Measurements from ENCODE around the gene IRGC.

Gene IRGC

DNA sequence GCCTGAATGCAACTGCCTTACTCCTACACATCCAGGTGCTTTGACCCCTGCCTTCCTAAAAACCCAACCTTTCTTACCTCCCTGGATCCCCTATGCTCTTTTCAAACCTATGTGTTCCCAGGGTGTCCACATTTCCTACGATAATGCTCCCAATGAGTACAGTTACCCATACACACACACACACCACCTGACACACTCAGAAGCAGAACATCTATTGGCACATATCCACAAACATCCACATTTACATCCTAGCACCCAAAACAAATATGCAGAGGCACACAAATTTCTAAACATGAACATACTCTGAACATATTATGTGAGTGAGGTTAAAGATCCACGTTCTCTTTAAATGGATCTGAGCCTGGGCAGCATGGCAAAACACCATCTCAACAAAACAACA lies 23.5 kb upstream of the IRGC start:
- FAIRE-seq = no peak

DNA sequence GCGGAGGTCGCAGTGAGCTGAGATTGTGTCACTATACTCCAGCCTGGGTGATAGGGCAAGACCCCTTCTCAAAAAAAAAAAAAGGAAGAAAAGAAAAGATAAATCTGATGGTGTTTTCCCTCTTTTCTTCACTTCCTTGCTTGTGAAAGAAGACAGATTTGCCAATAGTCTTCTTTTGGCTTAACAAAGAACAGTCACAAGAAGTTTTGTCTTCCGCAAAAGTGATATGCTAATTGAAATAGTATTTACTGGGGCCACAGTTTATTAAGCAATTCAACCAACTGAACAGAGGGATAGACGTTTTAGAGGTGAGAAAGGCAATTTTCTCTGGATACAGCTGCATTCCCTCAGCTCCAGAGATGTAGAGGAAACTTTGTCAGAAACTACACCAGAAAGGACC lies 23.0 kb upstream of the IRGC start:
- no peak for FAIRE-seq

DNA sequence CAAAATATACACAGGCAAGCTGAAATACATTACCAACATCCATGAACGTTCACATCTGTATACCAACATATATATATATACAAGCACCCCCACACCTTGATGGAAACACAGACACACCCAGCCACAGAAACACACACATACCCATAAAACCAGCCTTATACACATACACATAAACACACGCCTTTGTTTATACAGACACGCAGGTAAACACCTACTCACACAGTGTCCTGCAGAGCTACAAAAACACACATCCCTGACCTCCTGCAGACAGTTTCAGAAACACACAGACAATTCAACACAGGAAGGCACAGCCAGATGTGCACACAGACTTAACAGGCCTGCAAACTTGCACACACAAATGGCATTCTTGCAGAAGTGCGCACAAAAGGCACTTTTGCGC lies 21.3 kb upstream of the IRGC start:
- no peak for FAIRE-seq

DNA sequence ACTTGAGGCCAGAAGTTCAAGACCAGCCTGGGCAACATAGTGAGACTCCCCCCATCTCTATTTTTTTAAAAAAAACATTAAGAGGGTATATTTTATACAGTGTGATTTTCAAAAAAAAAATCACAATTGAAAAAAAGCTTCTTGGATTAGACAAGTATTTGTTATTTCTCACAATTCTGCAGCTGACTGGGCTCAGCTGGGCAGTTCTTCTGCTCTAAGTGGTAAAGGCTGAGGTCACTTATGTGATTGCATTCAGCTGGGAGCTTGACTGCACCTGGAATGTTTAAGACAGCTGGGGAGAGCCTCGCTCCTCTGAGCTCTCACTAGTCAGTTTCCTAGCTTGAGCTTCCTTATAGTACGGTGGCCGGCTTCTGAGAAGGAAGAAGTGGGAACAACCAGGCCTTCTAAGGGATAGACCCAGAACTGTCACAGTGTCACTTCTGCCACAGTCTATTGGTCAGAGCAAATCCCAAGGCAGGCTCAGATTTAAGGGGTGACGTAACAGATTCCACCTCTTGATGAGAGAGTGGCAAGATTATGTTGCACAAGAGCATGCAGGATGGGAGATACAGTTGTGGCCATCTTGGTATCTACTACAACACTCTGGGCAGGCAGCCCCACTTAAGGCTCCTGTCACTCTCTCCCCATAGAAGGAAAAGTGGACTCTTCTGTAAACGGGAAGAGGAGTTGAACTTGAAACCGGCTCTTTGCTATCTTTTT lies 19.7 kb upstream of the IRGC start:
- no peak for FAIRE-seq

DNA sequence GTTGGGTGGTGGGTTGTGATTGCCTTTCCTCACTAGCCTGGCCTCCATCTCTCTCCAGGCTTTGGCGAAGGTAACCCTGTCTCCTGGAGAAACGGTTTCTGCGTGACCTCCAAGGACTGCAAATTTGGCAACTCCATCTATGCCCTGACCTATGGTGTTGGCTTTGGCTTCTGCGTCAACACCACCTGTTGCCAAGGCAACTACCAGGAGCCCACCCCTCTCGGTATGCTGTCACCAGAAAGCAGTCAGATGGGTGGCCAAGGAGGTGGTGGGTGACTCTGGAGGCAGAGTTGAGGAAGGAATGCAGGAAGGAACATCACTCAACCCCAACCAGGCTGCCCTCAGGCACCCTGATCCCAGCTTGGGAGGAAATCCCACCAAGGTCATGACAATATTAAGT lies 18.6 kb upstream of the IRGC start:
- FAIRE-seq = no peak

DNA sequence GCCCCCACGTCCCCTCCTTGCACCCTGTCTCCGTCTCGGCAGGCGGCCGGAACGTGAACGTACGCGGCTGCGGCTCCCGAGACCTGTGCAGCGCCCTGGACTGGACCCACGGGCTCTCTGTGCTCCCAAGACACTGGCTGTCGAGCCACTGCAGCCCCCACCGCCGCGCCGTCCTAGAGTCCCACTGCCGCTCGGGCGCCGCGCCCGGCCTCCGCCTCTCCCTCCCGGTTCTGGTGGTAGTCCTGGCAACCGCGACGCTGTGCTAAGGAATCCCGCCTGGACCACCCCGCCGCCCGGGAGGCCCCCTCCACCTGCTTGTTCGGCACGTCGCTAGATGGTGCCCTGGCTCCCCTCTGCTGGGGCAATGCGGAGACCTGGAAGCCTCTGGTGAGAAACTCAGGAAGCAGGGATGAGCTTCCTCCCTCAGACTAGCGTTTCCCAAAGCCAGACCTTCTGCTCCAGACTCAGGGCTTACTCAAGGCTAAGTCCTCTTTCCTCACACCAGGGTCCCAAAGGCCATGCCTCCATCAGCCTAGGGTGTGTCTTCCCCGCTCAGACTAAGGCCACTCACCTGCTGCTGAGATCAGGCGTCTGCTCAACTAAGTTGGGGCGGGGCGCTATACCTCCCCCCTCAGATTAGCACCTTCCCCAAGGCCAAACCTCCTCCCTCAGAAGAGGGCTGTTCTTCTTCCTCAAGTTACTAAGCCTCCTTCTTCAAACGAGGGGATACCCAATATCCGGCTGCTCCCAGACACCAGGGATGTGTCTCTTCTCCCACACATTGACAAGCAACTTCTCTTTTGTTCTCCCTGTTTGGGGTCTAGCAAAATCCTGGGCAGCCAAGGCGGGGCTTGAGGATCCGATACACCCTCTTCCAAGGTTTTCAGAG lies 16.1 kb upstream of the IRGC start:
- FAIRE-seq = no peak

DNA sequence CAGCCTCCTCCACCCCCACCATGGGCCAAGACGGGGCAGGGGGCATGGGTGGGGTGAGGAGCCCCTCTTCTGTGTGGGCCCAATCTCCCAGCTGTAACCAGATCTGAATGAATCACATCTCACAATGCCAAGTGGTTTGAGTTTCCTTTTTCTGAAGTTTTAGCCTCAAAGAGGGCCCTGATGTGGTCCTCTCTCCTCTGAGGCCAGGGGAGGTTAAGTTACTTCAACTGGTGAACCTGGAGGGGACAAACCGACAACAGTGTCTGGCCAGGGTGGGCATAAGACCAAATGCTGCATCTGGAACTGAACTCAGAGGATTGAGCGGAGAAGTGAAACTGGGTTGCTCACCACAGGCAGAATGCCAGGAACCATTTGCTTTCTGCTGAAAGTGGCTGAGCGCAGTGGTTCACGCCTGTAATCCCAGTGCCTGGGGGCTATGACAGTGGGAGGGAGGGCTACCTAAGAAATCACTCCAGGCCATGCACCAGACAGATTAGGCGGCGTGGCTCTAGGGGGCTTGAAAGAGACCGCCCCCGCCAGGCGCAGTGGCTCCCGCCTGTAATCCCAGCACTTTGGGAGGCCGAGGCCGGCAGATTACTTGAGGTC lies 15.4 kb upstream of the IRGC start:
- FAIRE-seq = no peak

DNA sequence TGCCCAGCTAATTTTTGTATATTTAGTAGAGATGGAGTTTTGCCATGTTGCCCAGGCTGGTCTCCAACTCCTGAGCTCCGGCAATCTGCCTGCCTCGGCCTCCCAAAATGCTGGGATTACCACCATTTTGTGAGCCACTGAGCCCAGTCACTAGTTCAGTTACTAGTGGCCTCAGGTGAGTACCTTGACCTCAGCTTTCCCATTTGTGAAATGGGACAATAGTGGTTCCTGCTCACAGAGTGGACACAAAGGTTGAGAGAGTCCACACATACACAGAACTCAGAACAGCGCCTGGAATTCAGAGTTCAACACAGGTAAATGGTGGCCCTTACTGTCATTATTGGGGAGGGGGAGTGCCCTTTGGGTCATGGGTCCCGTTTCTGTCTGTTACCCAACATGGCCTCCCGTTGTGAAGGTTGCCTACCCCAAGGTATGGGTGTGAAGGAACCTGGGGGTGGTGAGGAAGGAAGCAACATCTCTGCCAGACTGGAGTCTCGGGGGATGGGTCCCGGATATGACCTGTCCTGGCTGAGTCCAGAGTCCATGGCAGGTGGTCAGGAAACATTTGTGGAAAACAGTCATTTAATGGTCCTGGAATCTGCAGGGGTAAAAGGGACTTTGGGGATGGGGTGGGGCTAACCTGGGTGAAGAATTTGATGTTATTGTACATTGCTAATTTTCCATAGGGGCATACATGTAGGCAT lies 11.7 kb upstream of the IRGC start:
- FAIRE-seq = no peak

DNA sequence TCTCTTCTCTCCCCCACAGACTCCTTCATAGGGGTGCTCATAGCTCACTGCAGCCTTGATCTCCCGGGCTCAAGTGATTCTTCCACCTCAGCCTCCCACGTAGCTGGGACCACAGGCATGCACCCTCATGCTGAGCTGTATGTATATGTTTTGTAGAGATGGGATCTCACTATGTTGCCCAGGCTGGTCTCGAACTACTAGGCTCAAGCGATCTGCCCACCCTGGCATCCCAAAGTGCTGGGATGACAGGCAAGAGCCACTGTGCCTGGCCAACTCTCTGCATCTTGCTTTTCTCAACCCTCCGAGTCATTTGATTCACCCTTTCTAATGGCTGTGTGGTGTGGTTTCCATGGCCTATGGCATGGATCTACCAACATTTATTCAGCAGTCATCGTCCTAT lies 10.1 kb upstream of the IRGC start:
- no peak for FAIRE-seq

DNA sequence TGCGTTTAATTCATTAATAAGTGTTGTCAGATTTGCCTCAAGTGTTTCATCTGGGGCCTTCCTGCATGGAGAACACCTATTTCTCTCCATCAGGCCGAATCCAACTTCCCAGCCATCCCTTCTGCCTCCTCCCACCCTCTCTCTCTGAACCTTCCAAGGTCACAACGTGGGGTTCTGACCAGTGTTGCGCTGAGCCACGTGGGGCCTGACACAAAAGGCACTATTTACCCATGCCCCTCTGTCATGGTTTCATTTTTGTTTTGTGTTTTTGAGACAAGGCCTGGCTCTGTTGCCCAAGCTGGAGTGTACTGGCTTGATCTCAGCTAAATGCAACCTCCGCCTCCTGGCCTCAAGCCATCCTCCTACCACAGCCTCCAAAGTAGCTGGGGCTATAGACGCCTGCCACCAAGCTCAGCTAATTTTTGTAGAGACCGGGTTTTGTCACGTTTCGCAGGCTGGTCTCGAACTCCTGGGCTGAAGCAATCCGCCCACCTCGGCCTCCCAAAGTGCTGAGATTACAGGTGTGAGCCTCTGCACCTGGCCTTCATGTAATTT lies 8.6 kb upstream of the IRGC start:
- FAIRE-seq = no peak

DNA sequence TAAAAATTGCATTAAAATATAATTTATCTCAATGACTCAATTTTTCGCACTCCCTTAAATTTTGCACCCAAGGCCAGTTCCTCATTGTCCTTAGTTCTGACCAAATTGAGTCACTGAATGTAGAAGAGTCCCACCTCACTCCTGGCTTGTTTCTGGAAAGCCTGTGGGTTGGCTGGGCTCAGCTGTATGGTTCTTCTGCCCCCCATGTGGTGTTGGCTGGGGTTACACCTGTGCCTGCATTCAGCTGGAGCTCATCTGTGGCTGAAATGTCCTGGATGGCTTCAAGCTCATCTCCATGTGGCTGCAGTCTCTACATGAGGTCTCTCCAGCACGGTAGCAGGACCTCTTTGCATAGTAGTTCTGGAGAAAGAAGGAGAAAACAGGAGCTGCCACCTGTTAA lies 7.2 kb upstream of the IRGC start:
- no peak for FAIRE-seq

DNA sequence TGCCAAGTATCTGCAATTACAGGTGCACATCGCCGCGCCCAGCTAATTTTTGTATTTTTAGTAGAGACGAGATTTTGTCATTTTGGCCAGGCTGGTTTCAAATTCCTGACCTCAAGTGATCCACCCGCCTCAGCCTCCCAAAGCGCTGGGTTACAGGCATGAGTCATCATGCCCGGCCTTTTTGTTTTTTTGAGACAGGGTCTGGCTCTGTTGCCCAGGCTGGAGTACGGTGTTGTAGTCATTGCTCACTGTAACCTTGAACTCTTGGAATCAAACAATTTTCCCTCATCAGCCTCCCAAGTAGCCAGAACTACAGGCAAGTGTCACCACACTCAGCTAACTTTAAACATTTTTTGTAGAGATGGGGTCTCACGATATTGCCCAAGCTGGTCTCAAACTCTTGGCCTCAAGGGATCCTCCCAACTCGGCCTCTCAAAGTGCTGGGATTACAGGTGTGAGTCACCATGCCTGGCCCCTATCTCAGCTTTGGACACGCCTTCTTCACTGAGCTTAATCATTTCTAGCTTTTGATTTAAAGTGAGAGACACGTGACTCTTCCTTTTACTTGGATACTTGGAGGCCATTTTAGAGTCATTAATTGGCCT lies 4.0 kb upstream of the IRGC start:
- no peak for FAIRE-seq

DNA sequence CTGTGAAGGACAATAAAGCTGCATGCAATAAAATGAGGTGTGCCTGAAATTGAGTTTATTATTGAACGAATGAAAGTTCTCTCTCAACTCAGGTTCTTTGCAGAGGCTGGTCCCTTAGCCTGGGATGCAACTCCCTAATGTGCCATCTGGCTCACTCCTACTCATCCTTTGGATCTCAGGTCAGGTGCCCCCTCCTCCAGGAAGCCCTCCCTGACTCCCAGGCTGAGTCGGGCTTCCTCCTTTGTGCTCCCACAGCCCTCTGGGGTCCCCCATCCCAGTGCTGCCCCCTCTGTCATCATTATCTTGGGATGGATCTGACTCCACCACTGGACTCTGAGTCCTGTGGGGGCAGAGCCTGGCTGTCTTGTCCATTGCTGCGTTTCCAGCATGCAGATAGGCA lies 2.7 kb upstream of the IRGC start:
- no peak for FAIRE-seq

DNA sequence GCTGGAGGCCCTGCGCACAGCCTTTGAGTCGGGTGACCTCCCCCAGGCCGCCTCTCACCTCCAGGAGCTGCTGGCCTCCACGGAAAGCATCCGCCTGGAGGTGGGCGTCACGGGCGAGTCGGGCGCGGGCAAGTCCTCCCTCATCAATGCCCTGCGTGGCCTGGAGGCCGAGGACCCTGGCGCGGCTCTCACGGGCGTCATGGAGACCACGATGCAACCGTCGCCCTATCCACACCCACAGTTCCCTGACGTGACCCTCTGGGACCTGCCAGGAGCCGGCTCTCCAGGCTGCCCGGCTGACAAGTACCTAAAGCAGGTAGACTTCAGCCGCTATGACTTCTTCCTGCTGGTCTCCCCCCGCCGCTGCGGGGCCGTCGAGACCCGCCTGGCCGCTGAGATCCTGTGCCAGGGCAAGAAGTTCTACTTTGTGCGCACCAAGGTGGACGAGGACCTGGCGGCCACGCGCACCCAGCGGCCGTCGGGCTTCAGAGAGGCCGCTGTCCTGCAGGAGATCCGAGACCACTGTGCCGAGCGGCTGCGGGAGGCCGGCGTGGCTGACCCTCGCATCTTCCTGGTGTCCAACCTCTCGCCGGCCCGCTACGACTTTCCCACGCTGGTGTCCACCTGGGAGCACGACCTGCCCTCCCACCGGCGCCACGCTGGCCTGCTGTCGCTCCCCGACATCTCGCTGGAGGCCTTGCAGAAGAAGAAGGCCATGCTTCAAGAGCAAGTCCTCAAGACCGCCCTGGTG lies 2.9 kb downstream of the IRGC start:
- no peak for FAIRE-seq

DNA sequence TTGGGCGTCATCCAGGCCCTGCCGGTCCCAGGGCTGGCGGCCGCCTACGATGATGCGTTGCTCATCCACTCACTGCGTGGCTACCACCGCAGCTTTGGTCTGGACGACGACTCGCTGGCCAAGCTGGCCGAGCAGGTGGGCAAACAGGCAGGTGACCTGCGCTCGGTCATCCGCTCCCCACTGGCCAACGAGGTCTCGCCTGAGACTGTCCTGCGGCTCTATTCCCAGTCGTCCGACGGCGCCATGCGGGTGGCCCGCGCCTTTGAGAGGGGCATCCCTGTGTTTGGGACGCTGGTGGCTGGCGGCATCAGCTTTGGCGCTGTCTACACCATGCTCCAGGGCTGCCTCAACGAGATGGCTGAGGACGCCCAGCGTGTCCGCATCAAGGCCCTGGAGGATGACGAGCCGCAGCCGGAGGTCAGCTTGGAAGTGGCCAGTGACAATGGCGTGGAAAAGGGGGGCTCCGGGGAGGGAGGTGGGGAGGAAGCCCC lies 3.5 kb downstream of the IRGC start:
- no peak for FAIRE-seq

DNA sequence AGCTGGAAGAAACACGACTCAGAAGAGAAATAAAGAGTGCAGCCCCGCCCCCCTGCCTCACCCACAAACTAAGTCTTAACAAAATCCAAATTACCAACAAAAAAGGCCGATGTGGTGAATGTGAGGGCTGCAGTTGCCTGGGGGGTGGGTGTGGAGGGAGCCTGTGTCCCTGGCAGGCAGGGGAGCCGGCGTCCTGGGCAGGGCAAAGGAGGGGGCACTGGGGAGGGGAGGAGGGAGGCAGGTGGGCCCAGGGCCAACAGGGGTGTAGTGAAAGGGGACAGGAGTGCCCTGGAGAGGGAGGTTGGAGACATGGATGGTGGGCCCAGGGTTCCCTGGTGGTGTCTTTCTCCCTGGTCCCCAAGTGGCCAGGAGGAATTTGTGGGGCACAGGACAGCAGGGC lies 4.0 kb downstream of the IRGC start:
- FAIRE-seq = no peak

DNA sequence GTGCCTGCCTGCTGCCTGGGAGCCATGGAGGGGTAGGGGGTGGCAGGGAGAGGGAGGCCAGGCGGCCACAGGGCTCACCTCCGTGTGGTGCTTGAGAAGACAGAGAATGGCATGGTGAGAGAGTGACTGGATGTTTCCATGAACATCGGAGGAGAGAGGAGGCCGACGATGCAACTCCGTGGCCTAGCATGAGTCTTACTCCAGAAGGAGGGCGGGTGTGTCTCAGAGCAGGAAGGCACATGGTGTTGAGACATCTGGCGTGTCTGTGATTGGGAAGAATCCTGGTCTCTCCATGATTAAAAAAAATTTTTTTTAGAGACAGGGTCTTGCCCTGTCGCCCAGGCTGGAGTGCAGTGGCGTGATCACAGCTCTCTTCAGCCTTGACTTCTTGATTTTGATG lies 5.1 kb downstream of the IRGC start:
- no peak for FAIRE-seq

DNA sequence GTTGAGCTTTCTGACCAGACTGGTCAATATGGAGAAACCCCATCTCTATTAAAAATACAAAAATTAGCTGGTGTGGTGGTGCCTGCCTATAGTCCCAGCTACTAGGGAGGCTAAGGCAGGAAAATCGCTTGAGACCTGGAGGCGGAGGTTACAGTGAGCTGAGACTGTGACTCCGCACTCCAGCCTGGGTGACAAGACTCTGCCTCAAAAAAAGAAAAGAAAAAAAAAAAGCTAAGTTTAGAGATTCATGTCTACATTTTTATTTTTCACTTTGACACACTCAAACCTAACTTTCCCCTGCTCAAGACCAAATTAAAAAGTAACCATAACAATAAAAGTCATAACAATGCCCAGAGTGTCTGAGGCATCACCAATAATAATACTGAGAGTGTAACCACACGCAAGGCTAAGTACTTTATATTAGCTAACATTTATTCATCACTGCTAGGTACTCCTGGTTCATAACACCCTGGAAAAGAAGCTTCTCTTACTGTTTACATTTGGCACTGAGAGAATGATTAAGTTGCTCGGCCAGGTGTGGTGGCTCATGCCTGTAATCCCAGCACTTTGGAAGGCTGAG lies 5.7 kb downstream of the IRGC start:
- FAIRE-seq = no peak

DNA sequence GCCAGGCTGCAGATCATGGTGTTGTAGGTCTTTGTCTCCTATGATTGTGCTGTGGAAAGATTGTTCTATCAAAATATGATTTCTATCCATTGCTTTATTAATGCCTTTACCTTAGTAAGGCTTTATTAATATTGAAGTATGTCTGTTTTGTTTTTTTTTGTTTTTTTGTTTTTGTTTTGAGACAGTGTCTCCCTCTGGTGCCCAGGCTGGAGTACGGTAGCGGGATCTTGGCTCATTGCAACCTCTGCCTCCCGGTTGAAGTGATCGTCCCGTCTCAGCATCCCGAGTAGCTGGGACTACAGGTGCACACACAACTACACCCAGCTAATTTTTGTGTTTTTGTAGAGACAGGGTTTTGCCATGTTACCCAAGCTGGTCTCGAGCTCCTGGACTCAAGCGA lies 7.7 kb downstream of the IRGC start:
- FAIRE-seq = no peak

DNA sequence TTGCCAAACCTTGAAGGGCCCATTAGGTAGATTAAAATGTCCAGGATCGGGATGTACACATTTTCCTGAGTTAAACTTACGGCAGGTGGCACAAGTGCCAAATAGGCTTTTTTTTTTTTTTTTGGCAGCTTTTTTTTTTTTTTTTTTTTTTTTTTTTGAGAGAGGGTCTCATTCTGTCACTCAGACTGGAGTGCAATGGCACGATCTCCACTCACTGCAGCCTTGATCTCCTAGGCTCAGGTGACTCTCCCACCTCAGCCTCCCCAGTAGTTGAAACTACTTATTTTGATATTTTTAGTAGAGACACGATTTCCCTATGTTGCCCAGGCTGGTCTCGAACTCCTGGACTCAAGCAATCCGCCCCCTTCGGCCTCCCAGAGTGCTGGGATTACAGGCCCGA lies 9.0 kb downstream of the IRGC start:
- FAIRE-seq = no peak

DNA sequence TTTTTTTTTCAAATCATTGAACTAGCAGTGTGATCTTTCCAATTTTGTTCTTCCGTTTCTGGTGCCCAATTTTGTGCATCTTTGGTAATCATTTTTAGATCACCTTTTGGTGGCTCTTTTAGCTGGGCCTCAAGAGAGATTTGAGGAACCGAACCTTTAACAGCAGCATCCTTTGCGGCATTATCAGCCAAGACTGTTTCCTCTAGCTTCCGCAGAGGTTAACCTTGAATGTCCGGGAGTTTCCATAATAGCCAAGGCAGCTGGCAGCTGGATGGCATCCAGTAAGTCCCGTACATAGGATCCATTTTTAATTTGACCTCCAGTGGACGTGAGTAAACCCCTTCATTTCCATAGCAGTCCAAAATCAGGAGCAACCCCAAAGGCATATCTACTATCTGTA lies 9.6 kb downstream of the IRGC start:
- no peak for FAIRE-seq
